ENCODE results near the gene MLKL.

The MLKL gene

DNA sequence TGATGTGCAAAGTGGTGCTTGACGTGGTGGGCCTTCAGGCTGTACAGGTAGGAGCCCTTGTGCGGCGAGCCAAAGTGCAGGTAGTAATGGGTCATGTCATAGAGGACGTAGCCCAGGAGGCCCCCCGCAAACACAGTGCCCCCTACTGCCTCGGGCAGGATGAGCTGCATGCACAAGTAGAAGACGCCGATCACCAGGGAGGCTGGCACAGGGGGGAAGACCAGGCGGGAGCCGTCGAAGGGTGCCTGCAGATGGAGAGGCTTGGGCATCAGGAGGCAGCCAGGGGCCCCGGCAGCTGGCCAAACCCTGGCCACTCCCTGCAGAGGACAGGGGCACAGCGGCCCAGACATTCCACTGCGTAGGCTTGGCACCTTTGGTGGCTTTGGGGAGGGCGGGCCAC is 15.7 kb upstream of the MLKL start:
- no peak for DNase-seq (ENCODE audit: low read depth in 1 of 2, low spot score in 1 of 2)

DNA sequence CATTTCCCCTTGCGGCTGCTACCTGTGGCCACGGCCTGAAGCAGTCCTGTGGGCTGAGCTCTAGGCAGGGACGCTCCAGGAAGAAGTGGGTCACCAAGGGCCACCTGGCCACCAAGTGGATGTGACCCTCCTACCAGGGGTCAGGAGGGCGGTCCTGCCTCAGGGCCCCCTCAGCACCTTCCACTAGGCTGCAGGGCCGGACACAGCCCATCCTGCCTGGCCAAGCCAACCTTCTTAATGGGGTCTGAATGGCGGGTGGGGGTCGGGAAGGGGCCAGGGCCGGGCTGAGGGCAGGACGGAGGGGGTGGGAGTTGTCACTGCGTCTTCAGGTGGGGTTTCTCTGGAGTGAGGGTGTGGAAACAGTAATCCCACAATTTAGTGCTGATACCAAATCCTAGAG is 13.2 kb upstream of the MLKL start:
- no peak overlapping the region for H3K4me3 ChIP-seq (replicated peaks; ENCODE audit: insufficient read depth, low read length)
- no peak overlapping the region for H3K27ac ChIP-seq (replicated peaks)
- no peak for DNase-seq (ENCODE audit: low read depth in 1 of 2, low spot score in 1 of 2)
- no peaks in the 10 kb centered on the region for H3K27me3 ChIP-seq (ENCODE audit: insufficient read depth, poor library complexity, severe bottlenecking)
- no peak for TF ChIP-seq POLR2AphosphoS5 (IDR thresholded peaks at IDR 0.05; ENCODE audit: low read depth)
- TF ChIP-seq, protein P1, sequence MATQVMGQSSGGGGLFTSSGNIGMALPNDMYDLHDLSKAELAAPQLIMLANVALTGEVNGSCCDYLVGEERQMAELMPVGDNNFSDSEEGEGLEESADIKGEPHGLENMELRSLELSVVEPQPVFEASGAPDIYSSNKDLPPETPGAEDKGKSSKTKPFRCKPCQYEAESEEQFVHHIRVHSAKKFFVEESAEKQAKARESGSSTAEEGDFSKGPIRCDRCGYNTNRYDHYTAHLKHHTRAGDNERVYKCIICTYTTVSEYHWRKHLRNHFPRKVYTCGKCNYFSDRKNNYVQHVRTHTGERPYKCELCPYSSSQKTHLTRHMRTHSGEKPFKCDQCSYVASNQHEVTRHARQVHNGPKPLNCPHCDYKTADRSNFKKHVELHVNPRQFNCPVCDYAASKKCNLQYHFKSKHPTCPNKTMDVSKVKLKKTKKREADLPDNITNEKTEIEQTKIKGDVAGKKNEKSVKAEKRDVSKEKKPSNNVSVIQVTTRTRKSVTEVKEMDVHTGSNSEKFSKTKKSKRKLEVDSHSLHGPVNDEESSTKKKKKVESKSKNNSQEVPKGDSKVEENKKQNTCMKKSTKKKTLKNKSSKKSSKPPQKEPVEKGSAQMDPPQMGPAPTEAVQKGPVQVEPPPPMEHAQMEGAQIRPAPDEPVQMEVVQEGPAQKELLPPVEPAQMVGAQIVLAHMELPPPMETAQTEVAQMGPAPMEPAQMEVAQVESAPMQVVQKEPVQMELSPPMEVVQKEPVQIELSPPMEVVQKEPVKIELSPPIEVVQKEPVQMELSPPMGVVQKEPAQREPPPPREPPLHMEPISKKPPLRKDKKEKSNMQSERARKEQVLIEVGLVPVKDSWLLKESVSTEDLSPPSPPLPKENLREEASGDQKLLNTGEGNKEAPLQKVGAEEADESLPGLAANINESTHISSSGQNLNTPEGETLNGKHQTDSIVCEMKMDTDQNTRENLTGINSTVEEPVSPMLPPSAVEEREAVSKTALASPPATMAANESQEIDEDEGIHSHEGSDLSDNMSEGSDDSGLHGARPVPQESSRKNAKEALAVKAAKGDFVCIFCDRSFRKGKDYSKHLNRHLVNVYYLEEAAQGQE (IDR thresholded peaks at IDR 0.05; ENCODE audit: insufficient replicate concordance, low read depth): no peak
- TF ChIP-seq GABPA (IDR thresholded peaks at IDR 0.05; ENCODE audit: low read depth): no peak
- TF ChIP-seq, protein P2, sequence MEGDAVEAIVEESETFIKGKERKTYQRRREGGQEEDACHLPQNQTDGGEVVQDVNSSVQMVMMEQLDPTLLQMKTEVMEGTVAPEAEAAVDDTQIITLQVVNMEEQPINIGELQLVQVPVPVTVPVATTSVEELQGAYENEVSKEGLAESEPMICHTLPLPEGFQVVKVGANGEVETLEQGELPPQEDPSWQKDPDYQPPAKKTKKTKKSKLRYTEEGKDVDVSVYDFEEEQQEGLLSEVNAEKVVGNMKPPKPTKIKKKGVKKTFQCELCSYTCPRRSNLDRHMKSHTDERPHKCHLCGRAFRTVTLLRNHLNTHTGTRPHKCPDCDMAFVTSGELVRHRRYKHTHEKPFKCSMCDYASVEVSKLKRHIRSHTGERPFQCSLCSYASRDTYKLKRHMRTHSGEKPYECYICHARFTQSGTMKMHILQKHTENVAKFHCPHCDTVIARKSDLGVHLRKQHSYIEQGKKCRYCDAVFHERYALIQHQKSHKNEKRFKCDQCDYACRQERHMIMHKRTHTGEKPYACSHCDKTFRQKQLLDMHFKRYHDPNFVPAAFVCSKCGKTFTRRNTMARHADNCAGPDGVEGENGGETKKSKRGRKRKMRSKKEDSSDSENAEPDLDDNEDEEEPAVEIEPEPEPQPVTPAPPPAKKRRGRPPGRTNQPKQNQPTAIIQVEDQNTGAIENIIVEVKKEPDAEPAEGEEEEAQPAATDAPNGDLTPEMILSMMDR (IDR thresholded peaks at IDR 0.05; ENCODE audit: insufficient read depth, low read length): no peak
- no peak for TF ChIP-seq SPI1 (IDR thresholded peaks at IDR 0.05; ENCODE audit: borderline replicate concordance, low read depth)

More for the DNA sequence above, 15.7 kb upstream of the MLKL start:
- no peak overlapping the region for H3K4me3 ChIP-seq (replicated peaks; ENCODE audit: insufficient read depth, low read length)
- TF ChIP-seq POLR2AphosphoS5 (IDR thresholded peaks at IDR 0.05; ENCODE audit: low read depth) (no peak), SPI1 (IDR thresholded peaks at IDR 0.05; ENCODE audit: borderline replicate concordance, low read depth) (no peak), GABPA (IDR thresholded peaks at IDR 0.05; ENCODE audit: low read depth) (no peak)
- TF ChIP-seq, protein P1 (IDR thresholded peaks at IDR 0.05; ENCODE audit: insufficient replicate concordance, low read depth): no peak
- TF ChIP-seq, protein P2 (IDR thresholded peaks at IDR 0.05; ENCODE audit: insufficient read depth, low read length): no peak
- no peak overlapping the region for H3K27ac ChIP-seq (replicated peaks)
- no peaks in the 10 kb centered on the region for H3K27me3 ChIP-seq (ENCODE audit: insufficient read depth, poor library complexity, severe bottlenecking)

DNA sequence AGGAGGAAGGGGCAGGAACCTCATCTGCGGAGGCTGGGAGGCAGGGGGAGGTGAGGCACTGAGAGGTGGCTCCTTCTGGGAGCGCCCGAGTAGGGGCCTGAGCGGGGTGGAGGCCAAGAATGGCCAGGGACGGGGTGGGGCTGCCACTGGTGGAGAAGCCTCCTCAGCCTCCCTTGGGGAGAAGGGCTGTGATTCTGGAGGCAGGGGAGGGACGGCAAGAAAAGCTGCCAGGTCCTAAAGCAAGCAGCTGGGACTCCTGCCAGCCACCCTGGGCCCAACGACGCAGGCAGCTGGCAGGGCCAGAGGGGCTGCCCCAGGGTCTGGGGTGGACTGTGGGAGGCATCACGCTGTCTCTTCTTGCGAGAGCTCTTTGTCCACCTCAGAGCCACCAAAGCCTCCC is 12.7 kb upstream of the MLKL start:
- no peak overlapping the region for H3K4me3 ChIP-seq (replicated peaks; ENCODE audit: insufficient read depth, low read length)
- no peak overlapping the region for H3K27ac ChIP-seq (replicated peaks)
- no peaks in the 10 kb centered on the region for H3K27me3 ChIP-seq (ENCODE audit: insufficient read depth, poor library complexity, severe bottlenecking)
- DNase-seq (ENCODE audit: low read depth in 1 of 2, low spot score in 1 of 2): no peak
- TF ChIP-seq, protein P2 (IDR thresholded peaks at IDR 0.05; ENCODE audit: insufficient read depth, low read length): no peak
- no peak for TF ChIP-seq GABPA (IDR thresholded peaks at IDR 0.05; ENCODE audit: low read depth)
- no peak for TF ChIP-seq POLR2AphosphoS5 (IDR thresholded peaks at IDR 0.05; ENCODE audit: low read depth)
- TF ChIP-seq SPI1 (IDR thresholded peaks at IDR 0.05; ENCODE audit: borderline replicate concordance, low read depth): no peak
- TF ChIP-seq, protein P1 (IDR thresholded peaks at IDR 0.05; ENCODE audit: insufficient replicate concordance, low read depth): no peak

All from HL-60 (cell line).